NCI-H345 (cell line): Measurements from ENCODE around the gene KRT4.

Experiments used
- DNase-seq: peaks from one replicate; lab custom pipeline; 2025; lab: John Stamatoyannopoulos, UW

The KRT4 gene

GRCh38 chr12:52821826-52822660 is 8.1 kb upstream of the KRT4 start:
- no peak for DNase-seq

GRCh38 chr12:52821071-52821730 is 7.3 kb upstream of the KRT4 start:
- DNase-seq = no peak

GRCh38 chr12:52820521-52820920 is 6.6 kb upstream of the KRT4 start:
- no peak for DNase-seq

GRCh38 chr12:52819731-52820510 is 6.0 kb upstream of the KRT4 start:
- no peak for DNase-seq

- no peak for DNase-seq
Observed at GRCh38 chr12:52818887-52819420, 5.0 kb upstream of the KRT4 start.

- no peak for DNase-seq
Observed at GRCh38 chr12:52818388-52818787, 4.5 kb upstream of the KRT4 start.

GRCh38 chr12:52817699-52818238 is 3.9 kb upstream of the KRT4 start:
- DNase-seq = no peak

- DNase-seq = no peak
Observed at GRCh38 chr12:52817003-52817698, 3.2 kb upstream of the KRT4 start.

GRCh38 chr12:52815676-52816588 is 2.0 kb upstream of the KRT4 start:
- no peak for DNase-seq

GRCh38 chr12:52815161-52815560 is 1.2 kb upstream of the KRT4 start:
- no peak for DNase-seq

GRCh38 chr12:52814710-52815155 is 817 bp upstream of the KRT4 start:
- no peak for DNase-seq

- no peak for DNase-seq
Observed at GRCh38 chr12:52813203-52813819, 605 bp downstream of the KRT4 start.

GRCh38 chr12:52812749-52813148 is 1.2 kb downstream of the KRT4 start:
- DNase-seq = no peak

- DNase-seq = no peak
Observed at GRCh38 chr12:52812073-52812400, 1.9 kb downstream of the KRT4 start.

- DNase-seq = no peak
Observed at GRCh38 chr12:52811191-52812072, 2.5 kb downstream of the KRT4 start.

GRCh38 chr12:52810554-52810953 is 3.4 kb downstream of the KRT4 start:
- DNase-seq = no peak

GRCh38 chr12:52809166-52809565 is 4.8 kb downstream of the KRT4 start:
- DNase-seq = no peak

GRCh38 chr12:52808573-52809160 is 5.2 kb downstream of the KRT4 start:
- DNase-seq = no peak
